CD4-positive, CD25-positive, alpha-beta regulatory T cell (primary cell): ENCODE data around the gene CAP2. TPM values are rescaled to one million over a fixed set of nuclear protein-coding genes. Genes with fewer than 3 reads are reported as not detected.

Source experiments
- ATAC-seq, 2 donors: fragments of 150-1000 bp; cut with Tn5 transposase; one replicate each; pipeline ENCODE4 v1.10.0; 2021; ENCODE audit warnings: low read depth in 2 of 2, moderate number of reproducible peaks in 2 of 2, moderate library complexity in 1 of 2
- DNase-seq, 3 donors: peaks; one replicate each; pipeline versions ENCODE4 v3.0.0 to v3.0.0-alpha.2; 2012 to 2022; ENCODE audit warnings: mixed read lengths in 1 of 3
- H3K27ac ChIP-seq: one replicate; pipeline ENCODE4 v1.7.0; 2013; ENCODE audit warnings: mild to moderate bottlenecking, low read length; ENCODE audit not compliant: insufficient read depth, poor library complexity, severe bottlenecking
- H3K27me3 ChIP-seq: one replicate; pipeline ENCODE4 v1.7.0; 2013; ENCODE audit warnings: low read length; ENCODE audit not compliant: control insufficient read depth, insufficient read depth
- H3K36me3 ChIP-seq: one replicate; pipeline ENCODE4 v1.7.0; 2013; ENCODE audit warnings: mild to moderate bottlenecking, low read length, moderate library complexity; ENCODE audit not compliant: control insufficient read depth, insufficient read depth
- H3K4me1 ChIP-seq: 2 replicates; pipeline ENCODE4 v1.7.0; 2013; ENCODE audit warnings: mild to moderate bottlenecking, low read length; ENCODE audit not compliant: insufficient read depth, control insufficient read depth, poor library complexity, severe bottlenecking
- H3K4me3 ChIP-seq: one replicate; pipeline ENCODE4 v1.7.0; 2013; ENCODE audit warnings: low read depth, mild to moderate bottlenecking, low read length, moderate library complexity
- H3K9me3 ChIP-seq, 2 experiments: 1 replicate in 1 of 2; 2 replicates in 1 of 2; pipeline ENCODE4 v1.7.0; 2013; ENCODE audit warnings: low read length in 2 of 2, mild to moderate bottlenecking in 1 of 2, moderate library complexity in 1 of 2; ENCODE audit not compliant: control insufficient read depth in 2 of 2
- H3K27ac Mint-ChIP-seq, 3 donors: one replicate each; pipeline ENCODE4 v1.8.0; 2020 to 2022; ENCODE audit warnings: mild to moderate bottlenecking in 3 of 3, mixed read lengths in 3 of 3, moderate library complexity in 2 of 3
- H3K27me3 Mint-ChIP-seq: one replicate; pipeline ENCODE4 v1.8.0; 2022; ENCODE audit warnings: mild to moderate bottlenecking, mixed read lengths
- H3K36me3 Mint-ChIP-seq: one replicate; pipeline ENCODE4 v1.8.0; 2020; ENCODE audit warnings: mixed read lengths
- H3K4me1 Mint-ChIP-seq, 4 donors: one replicate each; pipeline ENCODE4 v1.8.0; 2020 to 2022; ENCODE audit warnings: mixed read lengths in 4 of 4, mild to moderate bottlenecking in 1 of 4
- H3K4me3 Mint-ChIP-seq, 4 donors: one replicate each; pipeline ENCODE4 v1.8.0; 2020 to 2022; ENCODE audit warnings: mild to moderate bottlenecking in 4 of 4, mixed read lengths in 4 of 4, moderate library complexity in 3 of 4
- H3K9me3 Mint-ChIP-seq, 7 donors: one replicate each; pipeline ENCODE4 v1.8.0; 2020 to 2022; ENCODE audit warnings: mixed read lengths in 7 of 7, mild to moderate bottlenecking in 3 of 7, moderate library complexity in 2 of 7
- polyA plus RNA-seq, 4 donors: library from polyadenylated mRNA; unstranded; fragments of 300-500 nt; fragmentation: Illumina TruSeq; gene quantifications; one replicate each; pipeline ENCODE4 v1.2.3, GENCODE V29; 2021
- total RNA-seq: library from RNA; stranded (reverse); gene quantifications from one replicate; pipeline ENCODE4 v1.2.3, GENCODE V29; 2022

Gene CAP2
- total and polyA plus RNA-seq, 5 donors from 2014 or later = not detected

- no peak overlapping the region for H3K27ac Mint-ChIP-seq
- DNase-seq (no peak), ATAC-seq (no peak)
- H3K9me3 ChIP-seq = no peaks in the 10 kb centered on the region
- no peaks in the 10 kb centered on the region for H3K9me3 Mint-ChIP-seq
- H3K27me3 ChIP-seq = peaks cover 5% of the 10 kb centered on the region
- no peaks in the 10 kb centered on the region for H3K36me3 Mint-ChIP-seq
- no peaks in the 10 kb centered on the region for H3K4me1 Mint-ChIP-seq
- no peak overlapping the region for H3K4me3 Mint-ChIP-seq
- no peak overlapping the region for H3K4me3 ChIP-seq
- no peaks in the 10 kb centered on the region for H3K36me3 ChIP-seq
- H3K27me3 Mint-ChIP-seq = peaks cover 13% of the 10 kb centered on the region
- no peaks in the 10 kb centered on the region for H3K4me1 ChIP-seq
- no peak overlapping the region for H3K27ac ChIP-seq
Measured at GRCh38 chr6:17470938-17471327, 77.5 kb downstream of the CAP2 start.

GRCh38 chr6:17472653-17473183 is 79.3 kb downstream of the CAP2 start:
- Mint-ChIP-seq H3K36me3 (no peaks in the 10 kb centered on the region), H3K4me3 (no peak overlapping the region), H3K4me1 (no peaks in the 10 kb centered on the region), H3K9me3 (no peaks in the 10 kb centered on the region), H3K27ac (no peak overlapping the region), H3K27me3 (peaks cover 10% of the 10 kb centered on the region)
- Histone ChIP-seq H3K4me3 (no peak overlapping the region), H3K27me3 (peaks cover 5% of the 10 kb centered on the region), H3K9me3 (no peaks in the 10 kb centered on the region), H3K36me3 (no peaks in the 10 kb centered on the region), H3K4me1 (no peaks in the 10 kb centered on the region), H3K27ac (no peak overlapping the region)
- no peak for ATAC-seq
- DNase-seq = no peak

GRCh38 chr6:17473554-17473953 is 80.2 kb downstream of the CAP2 start:
- Histone ChIP-seq H3K4me1 (no peaks in the 10 kb centered on the region), H3K4me3 (no peak overlapping the region), H3K9me3 (no peaks in the 10 kb centered on the region), H3K27ac (no peak overlapping the region), H3K36me3 (no peaks in the 10 kb centered on the region), H3K27me3 (peaks cover 5% of the 10 kb centered on the region)
- no peak overlapping the region for H3K4me3 Mint-ChIP-seq
- no peaks in the 10 kb centered on the region for H3K36me3 Mint-ChIP-seq
- H3K9me3 Mint-ChIP-seq = no peaks in the 10 kb centered on the region
- no peak overlapping the region for H3K27ac Mint-ChIP-seq
- no peak for DNase-seq
- no peaks in the 10 kb centered on the region for H3K4me1 Mint-ChIP-seq
- no peak for ATAC-seq
- H3K27me3 Mint-ChIP-seq = peaks cover 9% of the 10 kb centered on the region

GRCh38 chr6:17474289-17474688 is 80.9 kb downstream of the CAP2 start:
- ATAC-seq = no peak
- no peaks in the 10 kb centered on the region for H3K9me3 ChIP-seq
- H3K27ac ChIP-seq = no peak overlapping the region
- Mint-ChIP-seq H3K4me3 (no peak overlapping the region), H3K9me3 (no peaks in the 10 kb centered on the region), H3K4me1 (no peaks in the 10 kb centered on the region), H3K36me3 (no peaks in the 10 kb centered on the region), H3K27me3 (peaks cover 9% of the 10 kb centered on the region), H3K27ac (no peak overlapping the region)
- peaks cover 5% of the 10 kb centered on the region for H3K27me3 ChIP-seq
- H3K4me3 ChIP-seq = no peak overlapping the region
- no peaks in the 10 kb centered on the region for H3K36me3 ChIP-seq
- no peaks in the 10 kb centered on the region for H3K4me1 ChIP-seq
- no peak for DNase-seq

DNA sequence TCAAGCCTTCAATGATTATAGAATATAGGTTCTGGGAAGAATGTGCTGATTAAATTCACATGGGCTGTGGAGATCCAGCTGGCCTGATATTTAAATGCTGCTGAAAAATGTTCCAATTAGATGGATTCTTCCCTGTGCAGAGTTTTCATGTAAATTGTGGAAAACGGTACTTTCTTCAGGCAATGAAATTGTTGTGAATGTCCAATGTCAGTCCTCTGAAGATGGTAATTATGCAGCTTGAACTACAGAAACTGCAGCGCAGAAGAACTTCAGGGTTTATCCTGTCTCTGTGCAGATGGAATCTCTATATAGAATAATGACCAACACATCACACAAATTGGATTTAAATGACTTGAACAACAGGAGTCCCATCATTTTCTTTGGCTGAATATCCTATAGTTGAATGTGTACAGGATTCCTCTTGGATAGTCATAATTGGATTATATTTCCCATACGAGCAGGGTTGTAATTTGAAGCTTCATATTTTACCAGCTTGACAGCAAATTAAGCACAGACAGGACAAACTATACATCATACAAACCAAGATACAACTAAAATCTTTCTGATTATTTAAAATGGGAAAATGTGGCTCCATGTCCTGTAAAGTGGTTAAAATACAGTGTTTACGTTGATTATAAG is 82.3 kb downstream of the CAP2 start:
- ATAC-seq (no peak), DNase-seq (no peak)
- Histone ChIP-seq H3K4me1 (no peaks in the 10 kb centered on the region), H3K27me3 (peaks cover 7% of the 10 kb centered on the region), H3K4me3 (no peak overlapping the region), H3K36me3 (no peaks in the 10 kb centered on the region), H3K27ac (no peak overlapping the region), H3K9me3 (no peaks in the 10 kb centered on the region)
- no peaks in the 10 kb centered on the region for H3K36me3 Mint-ChIP-seq
- H3K4me3 Mint-ChIP-seq = no peak overlapping the region
- no peak overlapping the region for H3K27ac Mint-ChIP-seq
- no peaks in the 10 kb centered on the region for H3K9me3 Mint-ChIP-seq
- no peaks in the 10 kb centered on the region for H3K4me1 Mint-ChIP-seq
- peaks cover 4% of the 10 kb centered on the region for H3K27me3 Mint-ChIP-seq

DNA sequence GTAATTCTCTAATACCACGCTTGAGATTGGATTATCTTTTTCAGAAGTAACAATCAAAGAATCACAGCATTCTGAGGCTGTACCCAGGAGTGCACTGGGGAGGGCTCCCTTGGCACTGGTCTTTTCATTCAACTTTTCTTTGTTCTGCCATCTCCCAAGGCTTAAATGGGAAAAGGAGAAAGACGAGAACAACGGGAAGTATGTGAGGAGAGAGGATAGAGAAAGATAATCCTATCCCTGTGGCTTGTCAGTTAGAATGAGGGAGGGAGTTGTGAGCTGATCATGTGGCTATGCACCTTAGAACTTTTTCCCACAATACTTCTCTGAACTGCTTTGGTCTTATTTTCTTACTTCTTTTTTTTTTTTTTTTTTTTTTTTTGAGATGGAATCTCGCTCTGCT is 83.1 kb downstream of the CAP2 start:
- peaks cover 7% of the 10 kb centered on the region for H3K27me3 ChIP-seq
- ATAC-seq = no peak
- no peak overlapping the region for H3K4me3 Mint-ChIP-seq

DNA sequence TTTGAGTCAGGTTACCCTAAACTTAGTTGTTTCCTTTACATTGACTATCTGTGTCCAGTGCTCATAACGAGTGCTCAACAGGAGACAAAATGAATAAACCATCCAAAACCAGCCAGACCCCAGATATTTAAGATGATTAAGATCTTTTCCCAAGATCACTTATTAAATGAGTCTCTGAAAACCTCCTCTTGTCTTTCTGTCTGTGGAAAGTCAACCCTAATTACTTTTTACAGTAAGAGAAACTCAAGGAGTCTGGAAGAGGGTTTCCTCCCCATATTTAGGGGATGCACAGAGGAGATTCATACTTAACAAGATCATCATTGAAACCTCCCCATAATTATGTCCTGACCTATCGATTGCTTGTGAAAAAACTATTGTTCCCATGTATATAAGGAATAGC is 84.0 kb downstream of the CAP2 start:
- Histone ChIP-seq H3K4me1 (no peaks in the 10 kb centered on the region), H3K27me3 (peaks cover 7% of the 10 kb centered on the region), H3K36me3 (no peaks in the 10 kb centered on the region), H3K9me3 (no peaks in the 10 kb centered on the region), H3K27ac (no peak overlapping the region), H3K4me3 (no peak overlapping the region)
- Mint-ChIP-seq H3K4me1 (no peaks in the 10 kb centered on the region), H3K36me3 (no peaks in the 10 kb centered on the region), H3K27me3 (peaks cover 11% of the 10 kb centered on the region), H3K9me3 (no peaks in the 10 kb centered on the region), H3K4me3 (no peak overlapping the region), H3K27ac (no peak overlapping the region)
- no peak for ATAC-seq
- no peak for DNase-seq

More for the DNA sequence above, 83.1 kb downstream of the CAP2 start:
- Mint-ChIP-seq H3K27ac (no peak overlapping the region), H3K36me3 (no peaks in the 10 kb centered on the region), H3K9me3 (no peaks in the 10 kb centered on the region), H3K27me3 (peaks cover 9% of the 10 kb centered on the region), H3K4me1 (no peaks in the 10 kb centered on the region)
- Histone ChIP-seq H3K4me1 (no peaks in the 10 kb centered on the region), H3K9me3 (no peaks in the 10 kb centered on the region), H3K27ac (no peak overlapping the region), H3K36me3 (no peaks in the 10 kb centered on the region), H3K4me3 (no peak overlapping the region)
- no peak for DNase-seq

DNA sequence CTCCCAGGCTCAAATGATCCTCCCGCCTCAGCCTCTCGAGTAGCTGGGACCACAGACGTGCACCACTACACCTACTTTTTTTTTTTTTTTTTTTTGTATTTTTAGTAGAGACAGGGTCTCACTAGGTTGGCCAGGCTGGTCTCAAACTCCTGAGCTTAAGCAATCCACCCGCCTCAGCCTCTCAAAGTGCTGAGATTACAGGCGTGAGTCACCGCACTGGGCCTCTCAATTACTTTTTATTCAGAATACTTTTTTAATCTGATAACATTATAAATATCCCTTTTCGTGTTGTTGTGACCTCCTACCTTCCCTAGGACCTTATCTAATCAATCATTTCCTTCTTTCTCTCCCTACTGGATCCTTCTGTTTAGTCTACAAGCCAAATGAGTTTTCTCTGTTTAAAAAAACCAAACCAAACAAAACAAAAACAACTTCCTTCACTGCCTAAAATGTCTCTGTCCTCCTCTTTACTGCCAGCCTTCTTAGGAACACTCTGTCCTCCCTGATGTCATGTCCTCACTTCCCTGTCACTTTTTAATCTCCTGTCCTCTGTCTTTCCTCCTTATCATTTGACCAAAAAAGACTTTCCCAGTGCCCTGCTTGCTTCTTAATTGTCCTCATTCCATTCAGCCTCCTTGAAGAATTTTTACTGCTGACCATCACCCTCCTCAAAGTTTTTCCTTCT is 85.0 kb downstream of the CAP2 start:
- ATAC-seq (no peak), DNase-seq (no peak)
- Histone ChIP-seq H3K4me1 (no peaks in the 10 kb centered on the region), H3K27me3 (peaks cover 3% of the 10 kb centered on the region), H3K4me3 (no peak overlapping the region), H3K36me3 (no peaks in the 10 kb centered on the region), H3K9me3 (no peaks in the 10 kb centered on the region), H3K27ac (no peak overlapping the region)
- H3K27me3 Mint-ChIP-seq = peaks cover 7% of the 10 kb centered on the region
- H3K4me3 Mint-ChIP-seq = no peak overlapping the region
- H3K27ac Mint-ChIP-seq = no peak overlapping the region
- H3K36me3 Mint-ChIP-seq = no peaks in the 10 kb centered on the region
- H3K4me1 Mint-ChIP-seq = no peaks in the 10 kb centered on the region
- H3K9me3 Mint-ChIP-seq = no peaks in the 10 kb centered on the region
